ENCODE results near the gene RABL3.
"Not testable (repeated sequence)": the region's sequence is repeated elsewhere in the genome, so short reads cannot be mapped to it uniquely, and the experiment has no call there.

Gene RABL3

GRCh38 chr3:120642368-120642948 is 99.9 kb downstream of the RABL3 start:
- no peak for DNase-seq

GRCh38 chr3:120641696-120642246 is 100.5 kb downstream of the RABL3 start:
- no peak for DNase-seq

- peak; percentile 15 for DNase-seq
Measured at GRCh38 chr3:120640231-120640630, 102.1 kb downstream of the RABL3 start.

GRCh38 chr3:120638820-120639219 is 103.5 kb downstream of the RABL3 start:
- not testable (repeated sequence) for DNase-seq

- DNase-seq: no peak
Measured at GRCh38 chr3:120637851-120638559, 104.3 kb downstream of the RABL3 start.

- no peak for DNase-seq
Measured at GRCh38 chr3:120636795-120637401, 105.4 kb downstream of the RABL3 start.

Data from NCI-H2171 treated with DMSO at 0.1 percent for 48 hours (cell line).